Renal cortex interstitium (tissue), 11 donors: ENCODE results near the gene SYNE3. TPM values are rescaled to one million over a fixed set of nuclear protein-coding genes. Genes with fewer than 3 reads are reported as not detected.
"Not testable (repeated sequence)": the region's sequence is repeated elsewhere in the genome, so short reads cannot be mapped to it uniquely, and the experiment has no call there.

ENCODE experiments used
- DNase-seq, 11 donors: peaks; one replicate each; pipeline ENCODE4 v3.0.0-alpha.2; 2013; ENCODE audit warnings: low read depth in 9 of 11, low spot score in 4 of 11; ENCODE audit errors: extremely low read depth in 1 of 11
- polyA plus RNA-seq, 3 donors: library from polyadenylated mRNA; unstranded; fragments of 120-200 nt; gene quantifications; one replicate each; pipeline ENCODE4 v1.2.1, GENCODE V29; 2013; ENCODE audit not compliant: insufficient read length in 3 of 3

SYNE3 gene
- polyA plus RNA-seq, 3 donors: 1.9 to 2.2 (median 2.1) TPM

DNA sequence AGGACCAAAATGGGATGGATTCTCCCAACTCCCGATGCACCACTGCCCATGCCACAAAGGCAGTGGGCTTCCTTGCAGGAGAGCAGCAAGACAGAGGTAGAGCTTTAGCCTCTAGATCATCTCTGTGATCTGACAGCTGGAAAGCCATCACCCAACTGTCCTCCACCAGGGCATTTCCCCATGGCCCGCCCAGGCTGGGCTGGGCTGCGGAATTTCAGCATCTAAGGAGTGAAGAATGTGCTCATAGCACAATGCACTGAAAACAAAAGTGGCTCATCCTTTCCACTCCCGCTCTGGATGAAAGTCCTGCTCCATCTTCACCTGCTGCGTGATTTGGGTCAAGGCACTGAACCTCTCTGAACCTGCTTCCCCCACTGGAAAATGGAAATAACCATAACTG, 5.6 kb downstream of the SYNE3 start:
- no peak for DNase-seq

- DNase-seq: not testable (repeated sequence)
Observed at GRCh38 chr14:95510344-95510743, 6.1 kb downstream of the SYNE3 start.

DNA sequence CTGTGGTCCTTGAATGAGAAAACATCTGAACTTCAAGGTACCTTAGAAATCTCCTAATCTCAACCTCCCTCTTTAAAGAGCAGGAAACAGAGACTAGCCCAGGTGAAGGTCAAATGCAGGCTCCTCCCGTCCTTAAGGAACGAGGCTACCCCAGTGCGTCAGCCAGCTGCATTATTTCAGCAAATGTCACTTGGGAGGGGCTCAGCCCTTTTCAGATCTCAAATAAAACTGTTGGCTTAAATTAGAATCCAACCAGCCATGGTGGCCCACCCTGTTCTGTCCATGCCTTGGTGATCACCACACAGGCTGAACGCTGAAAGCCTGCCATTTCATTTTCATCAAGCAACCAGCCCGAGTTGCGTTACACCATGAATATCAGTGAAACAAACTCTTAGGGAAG, 7.0 kb downstream of the SYNE3 start:
- DNase-seq: no peak

GRCh38 chr14:95508377-95508776, 8.1 kb downstream of the SYNE3 start:
- DNase-seq: no peak

- DNase-seq: no peak
Observed at GRCh38 chr14:95507701-95508103, 8.7 kb downstream of the SYNE3 start.

DNA sequence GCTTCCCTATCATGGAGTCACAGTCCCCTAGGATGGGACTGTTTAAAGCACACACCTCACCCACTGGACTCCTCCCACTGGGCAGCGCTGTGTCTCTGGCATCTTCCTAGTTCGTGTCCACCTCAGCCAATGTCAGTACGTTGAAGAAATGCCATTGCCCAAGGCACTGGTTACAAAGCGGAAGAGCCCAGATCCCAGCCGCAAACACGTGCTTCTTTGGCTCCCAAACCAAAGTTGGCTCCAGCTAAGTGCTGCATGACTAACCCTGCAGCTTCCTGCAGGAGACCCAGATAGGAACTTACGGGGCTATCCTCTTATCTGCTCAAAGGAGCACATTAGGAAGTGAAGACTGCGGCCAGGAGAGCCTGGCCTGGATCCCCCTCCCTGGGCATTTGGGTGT, 9.3 kb downstream of the SYNE3 start:
- DNase-seq: no peak

- no peak for DNase-seq
Observed at GRCh38 chr14:95505030-95505589, 11.3 kb downstream of the SYNE3 start.

- no peak for DNase-seq
Observed at GRCh38 chr14:95504135-95505029, 12.1 kb downstream of the SYNE3 start.

DNA sequence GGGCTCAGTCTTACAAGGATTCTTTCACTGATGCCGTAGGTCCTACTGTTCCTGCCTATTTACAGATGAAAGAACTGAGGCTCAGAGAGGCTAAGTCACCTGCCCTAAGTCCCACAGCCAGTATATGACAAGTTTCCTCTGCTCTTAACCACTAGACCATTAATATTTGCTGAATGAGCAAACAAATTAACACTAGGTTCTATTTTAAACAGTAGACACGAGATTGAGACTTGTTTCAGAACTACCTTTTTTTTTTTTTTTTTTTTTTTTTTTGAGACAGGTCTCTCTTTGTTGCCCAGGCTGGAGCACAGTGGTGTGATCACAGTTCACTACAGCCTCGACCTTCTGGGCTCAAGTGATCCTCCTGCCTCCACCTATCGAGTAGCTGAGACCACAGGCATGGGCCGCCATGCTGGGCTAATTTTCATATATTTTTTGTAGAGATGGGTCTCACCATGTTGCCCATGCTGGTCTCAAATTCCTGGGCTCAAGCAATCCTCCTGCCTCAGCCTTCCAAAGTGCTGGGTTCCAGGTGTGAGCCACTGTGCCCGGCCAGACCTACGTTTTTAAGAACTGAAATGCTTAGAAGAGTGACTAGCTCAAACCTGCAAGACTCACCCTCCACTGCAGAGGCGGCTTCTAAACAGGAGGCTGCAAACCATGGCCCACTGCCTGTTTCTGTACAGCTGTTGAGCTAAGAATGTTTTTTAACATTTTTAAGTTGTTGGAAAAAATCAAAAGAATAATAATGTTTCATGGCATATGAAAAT, 12.9 kb downstream of the SYNE3 start:
- DNase-seq: no peak

GRCh38 chr14:95502381-95502950, 14.0 kb downstream of the SYNE3 start:
- no peak for DNase-seq

GRCh38 chr14:95500772-95501401, 15.6 kb downstream of the SYNE3 start:
- DNase-seq: no peak

- no peak for DNase-seq
Observed at GRCh38 chr14:95500201-95500681, 16.2 kb downstream of the SYNE3 start.

DNA sequence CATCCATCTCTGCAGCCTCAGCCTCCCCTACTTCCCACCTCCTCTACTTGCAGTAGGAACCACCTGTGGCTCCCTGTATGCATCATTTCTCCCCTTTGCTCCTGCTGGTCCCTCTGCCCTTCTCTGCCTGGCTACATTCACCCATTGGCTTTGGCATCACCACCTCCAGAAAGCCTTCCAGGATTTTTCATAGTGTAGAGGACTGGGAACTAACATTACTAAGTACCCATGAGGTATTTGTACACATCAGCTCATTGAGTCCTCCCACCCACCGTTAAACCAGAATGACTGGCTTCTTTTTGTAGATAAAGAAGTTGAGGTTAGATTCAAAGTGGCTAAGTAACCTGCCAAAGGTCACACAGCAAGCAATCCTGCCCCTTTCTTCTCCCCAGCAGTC, 17.1 kb downstream of the SYNE3 start:
- DNase-seq: no peak

DNA sequence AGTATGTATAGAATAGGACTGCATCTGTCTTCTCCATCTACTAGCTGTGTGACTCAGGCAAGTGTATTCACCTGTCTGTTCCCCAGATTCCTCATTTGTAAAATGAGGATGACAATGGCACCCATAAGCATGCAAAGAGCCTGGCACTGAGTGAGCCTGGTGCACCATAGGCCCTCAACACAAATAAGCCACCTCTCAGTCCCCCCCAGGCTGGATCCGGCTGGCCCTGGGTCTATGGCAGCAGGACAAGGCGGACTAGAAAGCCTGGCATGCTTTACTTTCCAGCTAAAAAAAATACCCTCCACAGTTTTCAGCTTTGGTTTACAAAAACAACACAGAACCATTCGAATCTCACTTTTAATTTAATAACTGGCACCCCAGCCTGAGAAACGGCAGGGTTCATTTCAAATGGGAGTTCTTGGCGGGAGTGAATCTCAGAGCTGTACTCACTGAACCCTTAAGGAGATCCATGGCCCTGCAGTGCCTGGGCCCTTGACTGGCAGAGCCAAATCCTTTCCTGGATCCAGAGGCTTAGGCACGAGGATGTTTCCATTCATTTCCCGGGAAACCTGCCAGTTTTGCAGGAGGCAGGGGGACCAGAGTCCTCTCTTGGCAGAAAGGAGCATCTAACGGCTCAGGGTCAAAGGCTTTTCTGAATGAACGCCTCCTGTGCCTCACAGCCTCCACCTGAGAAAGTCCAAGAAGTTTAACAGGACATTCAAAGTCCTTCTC, 17.7 kb downstream of the SYNE3 start:
- DNase-seq: no peak

- DNase-seq: peak in 2 of 11 donors; percentile 51 to 55
Observed at GRCh38 chr14:95497561-95498011, 18.9 kb downstream of the SYNE3 start.

DNA sequence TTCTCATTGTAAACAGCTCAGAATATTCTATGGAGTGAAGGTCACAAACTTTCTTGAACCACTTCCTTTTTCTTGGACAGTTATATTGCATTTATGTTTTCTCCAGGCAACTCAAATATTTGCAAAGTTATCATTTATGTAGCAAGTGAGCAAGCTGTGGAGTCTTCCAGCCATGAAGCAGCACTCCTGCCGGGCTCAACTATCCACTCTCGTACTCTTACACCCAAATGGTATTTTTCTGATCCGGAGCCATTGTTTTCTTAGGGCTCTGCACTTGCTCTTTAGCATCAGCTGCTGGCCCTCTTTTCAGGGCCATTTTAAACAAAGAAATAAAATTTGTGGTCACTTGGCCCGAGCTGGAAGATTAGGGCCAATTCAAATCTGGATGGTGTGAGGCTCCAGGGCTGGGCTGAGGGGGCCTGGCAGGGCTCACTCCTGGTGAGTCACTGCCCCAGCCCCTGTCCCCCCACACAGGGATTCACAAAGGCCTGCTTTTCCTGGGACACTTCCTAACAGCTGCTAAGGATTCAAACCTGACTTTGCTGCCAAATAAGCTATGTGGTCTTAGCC, 19.7 kb downstream of the SYNE3 start:
- DNase-seq: peak in 3 of 11 donors; percentile 38 to 51 (median 40)

GRCh38 chr14:95496111-95496681, 20.3 kb downstream of the SYNE3 start:
- no peak for DNase-seq
